ENCODE data around the gene MYO9A. TPM values are rescaled to one million over a fixed set of nuclear protein-coding genes. Genes with fewer than 3 reads are reported as not detected.

MYO9A gene
- total and polyA plus RNA-seq, 10 of the 15 experiments (the other 5 are each of a cell fraction or from before 2014, with no cell fraction given) = 3.3 to 25.3 (median 12.2) TPM

DNA sequence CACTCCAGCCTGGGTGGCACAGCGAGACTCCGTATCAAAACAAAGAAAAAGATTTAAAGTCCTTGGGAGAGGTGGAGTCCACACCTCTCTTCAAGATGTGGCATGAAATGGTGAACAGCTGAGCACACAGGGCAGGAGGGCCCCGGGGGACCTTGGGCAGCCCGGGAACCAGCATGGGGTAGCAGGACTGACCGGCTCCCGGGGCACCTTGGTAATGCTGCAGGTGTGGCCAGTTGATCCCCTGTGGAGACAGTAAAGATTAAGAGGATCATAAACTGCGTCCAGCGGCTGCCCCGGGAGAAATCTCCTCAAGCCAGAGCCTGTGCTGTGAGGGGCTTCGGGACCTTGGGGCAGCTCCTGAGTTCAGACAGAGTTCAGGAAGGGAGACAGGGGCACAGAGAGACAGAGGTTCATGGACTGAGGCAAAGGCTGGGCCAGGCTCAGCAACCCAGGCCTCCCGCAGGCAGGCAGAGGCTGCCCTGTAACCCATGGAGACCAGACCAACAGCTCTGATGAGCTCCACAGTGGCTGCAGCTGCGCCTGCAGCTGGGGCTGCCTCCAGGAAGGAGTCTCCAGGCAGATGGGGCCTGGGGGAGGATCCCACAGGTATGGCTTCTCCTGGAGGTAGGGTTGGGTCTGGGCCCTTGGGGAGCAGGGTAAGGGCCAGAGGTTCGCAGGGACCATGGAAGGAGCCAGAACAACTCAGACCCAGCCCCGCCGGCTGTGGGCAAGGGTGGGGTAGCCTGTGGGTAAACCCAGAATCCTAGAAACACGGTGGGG lies 307.5 kb downstream of the MYO9A start, which contains the start of gene NR2E3:
Gene NR2E3, plus strand, starts transcription at position 299 of the 780 bp plus-strand sequence. Its CDS starts 190 bp downstream, at position 489.
- BruUV-seq (replicated peaks) = no TSS peak
- ChIA-PET RAD21 (ENCODE audit: unreplicated experiment) (no interaction called here), SMC1A (ENCODE audit: uncharacterized antibody, unreplicated experiment) (no interaction called here), CTCF (interaction anchor here (1.4 kb wide), 1 partner anchor 26 kb away, joined by 3 read pairs; no protein-coding TSS in a partner anchor), POLR2A (no interaction called here)
- Histone ChIP-seq H3K9me3 (replicated peaks; ENCODE audit: control insufficient read depth, insufficient read depth, low read length) (no peaks in the 10 kb centered on the region), H4K20me1 (ENCODE audit: control insufficient read depth, insufficient read depth) (no peaks in the 10 kb centered on the region), H3K79me2 (ENCODE audit: control insufficient read depth, insufficient read depth, low read length) (no peaks in the 10 kb centered on the region), H3K9ac (ENCODE audit: control insufficient read depth, insufficient read depth, low read length) (no peak within 1 kb of the TSS), H3K27ac (ENCODE audit: control insufficient read depth, insufficient read depth) (no peak within 1 kb of the TSS), H3K36me3 (ENCODE audit: control insufficient read depth in 2 of 2, insufficient read depth in 2 of 2, low read length in 1 of 2) (no peaks in the 10 kb centered on the region), H3K4me3 (no peak within 1 kb of the TSS), H3K4me2 (ENCODE audit: control insufficient read depth, insufficient read depth) (no peak within 1 kb of the TSS), H3K27me3 (replicated peaks in 1 of 2; ENCODE audit: control insufficient read depth in 2 of 2, insufficient read depth in 2 of 2, low read length in 1 of 2) (no peaks in the 10 kb centered on the region; a peak in 1 of 4 replicates), H2AFZ (ENCODE audit: control insufficient read depth, low read depth, low read length) (no peak within 1 kb of the TSS), H3K4me1 (ENCODE audit: control insufficient read depth, insufficient read depth, low read length) (no peaks in the 10 kb centered on the region)
- intact Hi-C loops (cut with micrococcal nuclease; ENCODE audit: unreplicated experiment) (no loop called here), in situ Hi-C loops (cut with MboI) (no loop called here)
- WGBS (ENCODE audit: insufficient coverage, insufficient replicate concordance, low lambda C conversion rate, missing lambda C conversion rate) = 37% methylated on average over 12 of the region's 16 CpGs
- no peak for FAIRE-seq
- ATAC-seq = no peak
- no peak for DNase-seq (ENCODE audit: low read depth, low spot score)
- TF ChIP-seq BCL11A (IDR thresholded peaks at IDR 0.05; ENCODE audit: low read depth, low read length) (no peak), ZNF274 (IDR thresholded peaks at IDR 0.05; ENCODE audit: insufficient read depth, insufficient read length) (no peak), KLF5 (IDR thresholded peaks at IDR 0.05; ENCODE audit: partially characterized antibody) (no peak), POLR2AphosphoS2 (IDR thresholded peaks at IDR 0.05; ENCODE audit: low read depth, low read length) (no peak), CBX3 (IDR thresholded peaks at IDR 0.05; ENCODE audit: borderline replicate concordance, low read depth) (no peak), NFXL1 (IDR thresholded peaks at IDR 0.05; ENCODE audit: borderline replicate concordance) (no peak), ZZZ3 (IDR thresholded peaks at IDR 0.05; ENCODE audit: control insufficient read depth, insufficient read length, low read depth) (no peak)
- TF ChIP-seq, protein P1, sequence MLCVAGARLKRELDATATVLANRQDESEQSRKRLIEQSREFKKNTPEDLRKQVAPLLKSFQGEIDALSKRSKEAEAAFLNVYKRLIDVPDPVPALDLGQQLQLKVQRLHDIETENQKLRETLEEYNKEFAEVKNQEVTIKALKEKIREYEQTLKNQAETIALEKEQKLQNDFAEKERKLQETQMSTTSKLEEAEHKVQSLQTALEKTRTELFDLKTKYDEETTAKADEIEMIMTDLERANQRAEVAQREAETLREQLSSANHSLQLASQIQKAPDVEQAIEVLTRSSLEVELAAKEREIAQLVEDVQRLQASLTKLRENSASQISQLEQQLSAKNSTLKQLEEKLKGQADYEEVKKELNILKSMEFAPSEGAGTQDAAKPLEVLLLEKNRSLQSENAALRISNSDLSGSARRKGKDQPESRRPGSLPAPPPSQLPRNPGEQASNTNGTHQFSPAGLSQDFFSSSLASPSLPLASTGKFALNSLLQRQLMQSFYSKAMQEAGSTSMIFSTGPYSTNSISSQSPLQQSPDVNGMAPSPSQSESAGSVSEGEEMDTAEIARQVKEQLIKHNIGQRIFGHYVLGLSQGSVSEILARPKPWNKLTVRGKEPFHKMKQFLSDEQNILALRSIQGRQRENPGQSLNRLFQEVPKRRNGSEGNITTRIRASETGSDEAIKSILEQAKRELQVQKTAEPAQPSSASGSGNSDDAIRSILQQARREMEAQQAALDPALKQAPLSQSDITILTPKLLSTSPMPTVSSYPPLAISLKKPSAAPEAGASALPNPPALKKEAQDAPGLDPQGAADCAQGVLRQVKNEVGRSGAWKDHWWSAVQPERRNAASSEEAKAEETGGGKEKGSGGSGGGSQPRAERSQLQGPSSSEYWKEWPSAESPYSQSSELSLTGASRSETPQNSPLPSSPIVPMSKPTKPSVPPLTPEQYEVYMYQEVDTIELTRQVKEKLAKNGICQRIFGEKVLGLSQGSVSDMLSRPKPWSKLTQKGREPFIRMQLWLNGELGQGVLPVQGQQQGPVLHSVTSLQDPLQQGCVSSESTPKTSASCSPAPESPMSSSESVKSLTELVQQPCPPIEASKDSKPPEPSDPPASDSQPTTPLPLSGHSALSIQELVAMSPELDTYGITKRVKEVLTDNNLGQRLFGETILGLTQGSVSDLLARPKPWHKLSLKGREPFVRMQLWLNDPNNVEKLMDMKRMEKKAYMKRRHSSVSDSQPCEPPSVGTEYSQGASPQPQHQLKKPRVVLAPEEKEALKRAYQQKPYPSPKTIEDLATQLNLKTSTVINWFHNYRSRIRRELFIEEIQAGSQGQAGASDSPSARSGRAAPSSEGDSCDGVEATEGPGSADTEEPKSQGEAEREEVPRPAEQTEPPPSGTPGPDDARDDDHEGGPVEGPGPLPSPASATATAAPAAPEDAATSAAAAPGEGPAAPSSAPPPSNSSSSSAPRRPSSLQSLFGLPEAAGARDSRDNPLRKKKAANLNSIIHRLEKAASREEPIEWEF (IDR thresholded peaks at IDR 0.05; ENCODE audit: insufficient replicate concordance, low read depth, low read length) = no peak
- TF ChIP-seq, protein P2, sequence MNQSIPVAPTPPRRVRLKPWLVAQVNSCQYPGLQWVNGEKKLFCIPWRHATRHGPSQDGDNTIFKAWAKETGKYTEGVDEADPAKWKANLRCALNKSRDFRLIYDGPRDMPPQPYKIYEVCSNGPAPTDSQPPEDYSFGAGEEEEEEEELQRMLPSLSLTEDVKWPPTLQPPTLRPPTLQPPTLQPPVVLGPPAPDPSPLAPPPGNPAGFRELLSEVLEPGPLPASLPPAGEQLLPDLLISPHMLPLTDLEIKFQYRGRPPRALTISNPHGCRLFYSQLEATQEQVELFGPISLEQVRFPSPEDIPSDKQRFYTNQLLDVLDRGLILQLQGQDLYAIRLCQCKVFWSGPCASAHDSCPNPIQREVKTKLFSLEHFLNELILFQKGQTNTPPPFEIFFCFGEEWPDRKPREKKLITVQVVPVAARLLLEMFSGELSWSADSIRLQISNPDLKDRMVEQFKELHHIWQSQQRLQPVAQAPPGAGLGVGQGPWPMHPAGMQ (IDR thresholded peaks at IDR 0.05; ENCODE audit: borderline replicate concordance) = no peak
- TF ChIP-seq, protein P3, sequence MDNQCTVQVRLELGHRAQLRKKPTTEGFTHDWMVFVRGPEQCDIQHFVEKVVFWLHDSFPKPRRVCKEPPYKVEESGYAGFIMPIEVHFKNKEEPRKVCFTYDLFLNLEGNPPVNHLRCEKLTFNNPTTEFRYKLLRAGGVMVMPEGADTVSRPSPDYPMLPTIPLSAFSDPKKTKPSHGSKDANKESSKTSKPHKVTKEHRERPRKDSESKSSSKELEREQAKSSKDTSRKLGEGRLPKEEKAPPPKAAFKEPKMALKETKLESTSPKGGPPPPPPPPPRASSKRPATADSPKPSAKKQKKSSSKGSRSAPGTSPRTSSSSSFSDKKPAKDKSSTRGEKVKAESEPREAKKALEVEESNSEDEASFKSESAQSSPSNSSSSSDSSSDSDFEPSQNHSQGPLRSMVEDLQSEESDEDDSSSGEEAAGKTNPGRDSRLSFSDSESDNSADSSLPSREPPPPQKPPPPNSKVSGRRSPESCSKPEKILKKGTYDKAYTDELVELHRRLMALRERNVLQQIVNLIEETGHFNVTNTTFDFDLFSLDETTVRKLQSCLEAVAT (IDR thresholded peaks at IDR 0.05) = no peak
- TF ChIP-seq, protein P4, sequence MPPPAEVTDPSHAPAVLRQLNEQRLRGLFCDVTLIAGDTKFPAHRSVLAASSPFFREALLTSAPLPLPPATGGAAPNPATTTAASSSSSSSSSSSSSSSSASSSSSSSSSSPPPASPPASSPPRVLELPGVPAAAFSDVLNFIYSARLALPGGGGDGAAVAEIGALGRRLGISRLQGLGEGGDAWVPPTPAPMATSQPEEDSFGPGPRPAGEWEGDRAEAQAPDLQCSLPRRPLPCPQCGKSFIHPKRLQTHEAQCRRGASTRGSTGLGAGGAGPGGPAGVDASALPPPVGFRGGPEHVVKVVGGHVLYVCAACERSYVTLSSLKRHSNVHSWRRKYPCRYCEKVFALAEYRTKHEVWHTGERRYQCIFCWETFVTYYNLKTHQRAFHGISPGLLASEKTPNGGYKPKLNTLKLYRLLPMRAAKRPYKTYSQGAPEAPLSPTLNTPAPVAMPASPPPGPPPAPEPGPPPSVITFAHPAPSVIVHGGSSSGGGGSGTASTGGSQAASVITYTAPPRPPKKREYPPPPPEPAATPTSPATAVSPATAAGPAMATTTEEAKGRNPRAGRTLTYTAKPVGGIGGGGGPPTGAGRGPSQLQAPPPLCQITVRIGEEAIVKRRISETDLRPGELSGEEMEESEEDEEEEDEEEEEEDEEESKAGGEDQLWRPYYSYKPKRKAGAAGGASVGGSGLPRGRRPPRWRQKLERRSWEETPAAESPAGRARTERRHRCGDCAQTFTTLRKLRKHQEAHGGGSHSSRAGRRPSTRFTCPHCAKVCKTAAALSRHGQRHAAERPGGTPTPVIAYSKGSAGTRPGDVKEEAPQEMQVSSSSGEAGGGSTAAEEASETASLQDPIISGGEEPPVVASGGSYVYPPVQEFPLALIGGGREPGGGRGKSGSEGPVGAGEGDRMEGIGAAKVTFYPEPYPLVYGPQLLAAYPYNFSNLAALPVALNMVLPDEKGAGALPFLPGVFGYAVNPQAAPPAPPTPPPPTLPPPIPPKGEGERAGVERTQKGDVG (CRISPR knock-in tag; IDR thresholded peaks at IDR 0.05) = no peak

All from GM12878 (cell line).